Epithelial cell of proximal tubule (primary cell): ENCODE measurements around the gene PRELID2. TPM values are rescaled to one million over a fixed set of nuclear protein-coding genes. Genes with fewer than 3 reads are reported as not detected.

ENCODE experiments used
- DNase-seq: peaks from one replicate; pipeline ENCODE4 v3.0.0-alpha.2; 2011; ENCODE audit warnings: low read depth
- H3K4me3 ChIP-seq: 2 replicates; pipeline ENCODE4 v1.5.1; 2011; ENCODE audit warnings: low read depth, mild to moderate bottlenecking, low read length
- total RNA-seq: library from RNA; depleted of rRNA; stranded (reverse); fragments of >200 nt; gene quantifications from 2 replicates; pipeline ENCODE4 v1.2.3, GENCODE V29; 2015
- TF ChIP-seq, protein P1 (sequence below): conservative IDR thresholded peaks from 2 replicates; pipeline ENCODE4 v1.5.1; 2012; ENCODE audit warnings: low read depth, mild to moderate bottlenecking, low read length

PRELID2 gene
- total RNA-seq, 1 donor from 2014 or later = 20.9 TPM

GRCh38 chr5:145811834-145812625, 23.1 kb downstream of the PRELID2 start:
- H3K4me3 ChIP-seq = no peak overlapping the region
- no peak for DNase-seq
- TF ChIP-seq, protein P1, sequence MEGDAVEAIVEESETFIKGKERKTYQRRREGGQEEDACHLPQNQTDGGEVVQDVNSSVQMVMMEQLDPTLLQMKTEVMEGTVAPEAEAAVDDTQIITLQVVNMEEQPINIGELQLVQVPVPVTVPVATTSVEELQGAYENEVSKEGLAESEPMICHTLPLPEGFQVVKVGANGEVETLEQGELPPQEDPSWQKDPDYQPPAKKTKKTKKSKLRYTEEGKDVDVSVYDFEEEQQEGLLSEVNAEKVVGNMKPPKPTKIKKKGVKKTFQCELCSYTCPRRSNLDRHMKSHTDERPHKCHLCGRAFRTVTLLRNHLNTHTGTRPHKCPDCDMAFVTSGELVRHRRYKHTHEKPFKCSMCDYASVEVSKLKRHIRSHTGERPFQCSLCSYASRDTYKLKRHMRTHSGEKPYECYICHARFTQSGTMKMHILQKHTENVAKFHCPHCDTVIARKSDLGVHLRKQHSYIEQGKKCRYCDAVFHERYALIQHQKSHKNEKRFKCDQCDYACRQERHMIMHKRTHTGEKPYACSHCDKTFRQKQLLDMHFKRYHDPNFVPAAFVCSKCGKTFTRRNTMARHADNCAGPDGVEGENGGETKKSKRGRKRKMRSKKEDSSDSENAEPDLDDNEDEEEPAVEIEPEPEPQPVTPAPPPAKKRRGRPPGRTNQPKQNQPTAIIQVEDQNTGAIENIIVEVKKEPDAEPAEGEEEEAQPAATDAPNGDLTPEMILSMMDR = peak; percentile 55

GRCh38 chr5:145806923-145807322, 28.2 kb downstream of the PRELID2 start:
- TF ChIP-seq, protein P1 = no peak
- H3K4me3 ChIP-seq = no peak overlapping the region
- no peak for DNase-seq

GRCh38 chr5:145805819-145806218, 29.3 kb downstream of the PRELID2 start:
- no peak for DNase-seq
- H3K4me3 ChIP-seq = no peak overlapping the region
- TF ChIP-seq, protein P1 = no peak

DNA sequence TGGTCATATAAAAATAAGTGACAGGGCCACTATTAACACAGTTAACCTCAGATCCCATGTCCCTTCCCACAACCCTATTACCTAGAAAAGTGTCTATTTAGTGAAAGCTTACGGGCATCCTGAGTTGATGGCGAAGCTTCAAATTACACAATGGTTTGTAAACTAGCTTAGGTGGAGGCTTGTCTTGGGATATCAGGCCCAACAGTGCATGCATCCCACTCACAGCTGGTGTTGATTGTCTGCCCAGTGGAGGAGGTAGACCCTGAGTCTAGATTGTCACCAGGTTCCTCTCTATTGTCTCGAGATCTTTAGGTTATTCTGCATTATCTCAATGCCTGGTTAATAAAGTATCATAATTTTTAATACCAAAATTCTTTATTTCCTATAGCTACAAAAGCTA, 30.4 kb downstream of the PRELID2 start:
- TF ChIP-seq, protein P1 = no peak
- DNase-seq = no peak
- no peak overlapping the region for H3K4me3 ChIP-seq

DNA sequence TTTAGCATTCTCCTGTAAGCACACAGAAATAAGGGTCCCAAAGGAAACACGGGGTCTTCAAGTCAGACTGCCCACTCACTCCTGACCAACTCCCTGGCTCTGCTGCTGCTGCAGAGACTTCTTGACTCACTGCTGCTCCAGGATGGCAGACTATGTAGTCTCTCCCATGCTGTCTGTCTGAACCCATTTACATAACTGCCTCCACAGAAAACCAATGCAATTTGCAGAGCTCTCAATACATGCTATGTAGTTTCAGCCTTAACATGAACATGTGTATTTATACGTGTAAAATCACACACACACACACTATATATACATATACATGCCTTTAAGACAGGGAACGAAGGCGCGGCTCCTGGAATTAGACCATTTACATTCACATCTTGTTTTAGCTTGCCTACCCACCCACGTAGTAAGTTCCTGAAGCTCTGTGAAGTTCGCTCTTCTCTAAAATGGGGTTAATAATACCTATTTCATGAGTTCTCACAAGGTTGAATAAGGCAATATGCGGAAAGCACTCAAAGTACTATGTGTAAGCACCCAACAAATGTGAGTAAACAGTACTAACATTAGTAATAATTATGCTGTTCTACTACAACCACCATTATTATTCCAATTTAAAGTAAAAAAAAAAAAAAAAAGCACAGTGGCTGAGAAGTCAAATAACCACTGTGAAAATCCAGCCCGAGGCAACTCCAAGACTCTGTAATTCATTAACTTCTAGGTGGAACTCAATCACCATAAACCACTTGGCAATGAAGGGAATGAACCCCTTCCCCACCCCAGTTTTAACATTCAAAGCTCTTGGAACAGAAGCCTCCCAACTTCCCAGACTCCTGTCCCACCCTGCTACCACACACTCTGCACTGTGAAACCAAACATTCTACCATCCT, 31.8 kb downstream of the PRELID2 start:
- no peak for DNase-seq
- TF ChIP-seq, protein P1 = no peak
- H3K4me3 ChIP-seq = no peak overlapping the region

GRCh38 chr5:145801195-145801594, 33.9 kb downstream of the PRELID2 start:
- TF ChIP-seq, protein P1 = no peak
- no peak for DNase-seq
- H3K4me3 ChIP-seq = no peak overlapping the region
